ENCODE measurements around the gene RFX3.

Gene RFX3

DNA sequence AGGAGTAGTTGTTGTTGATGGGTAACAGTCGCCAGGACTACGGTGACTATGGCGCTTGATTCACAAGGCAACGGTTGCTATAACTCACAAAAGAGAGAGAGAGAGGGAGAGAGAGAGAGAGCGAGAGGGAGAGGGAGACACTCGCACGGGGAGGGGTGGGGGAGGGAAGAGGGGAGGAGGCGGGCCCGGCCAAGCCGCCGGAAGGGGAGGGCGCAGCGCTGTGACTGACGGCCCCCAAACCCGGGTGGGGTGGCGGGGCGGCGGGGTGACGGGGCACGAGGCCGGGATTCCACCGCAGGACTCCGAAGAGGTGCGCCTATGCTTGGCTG, at the start of gene RFX3:
RFX3 (minus strand) TSS at position 166 of the 329 bp plus-strand sequence. CDS start 130,413 bp downstream, outside the sequence.
- DNase-seq: peak; percentile 84 to 92 (median 86)

DNA sequence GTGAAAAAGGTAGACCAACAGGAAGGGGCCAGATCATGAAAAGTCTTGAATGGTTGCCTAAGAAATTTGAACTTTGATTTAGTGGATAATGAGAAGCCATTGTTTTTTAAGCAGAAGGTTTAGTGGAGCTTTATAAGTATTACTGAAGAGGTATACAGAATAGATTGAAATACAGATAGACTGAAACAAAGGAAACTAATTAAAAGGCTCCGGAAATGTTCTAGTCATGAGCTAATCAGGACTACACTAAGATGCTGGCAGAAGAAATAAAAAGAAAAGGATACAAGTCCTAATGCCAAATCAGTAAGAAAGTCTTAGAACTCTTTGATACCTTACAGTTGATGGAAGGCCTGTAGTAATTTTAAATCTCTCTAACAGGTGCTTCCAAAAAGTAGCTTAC, 45.7 kb upstream of the RFX3 start:
- no peak for DNase-seq

DNA sequence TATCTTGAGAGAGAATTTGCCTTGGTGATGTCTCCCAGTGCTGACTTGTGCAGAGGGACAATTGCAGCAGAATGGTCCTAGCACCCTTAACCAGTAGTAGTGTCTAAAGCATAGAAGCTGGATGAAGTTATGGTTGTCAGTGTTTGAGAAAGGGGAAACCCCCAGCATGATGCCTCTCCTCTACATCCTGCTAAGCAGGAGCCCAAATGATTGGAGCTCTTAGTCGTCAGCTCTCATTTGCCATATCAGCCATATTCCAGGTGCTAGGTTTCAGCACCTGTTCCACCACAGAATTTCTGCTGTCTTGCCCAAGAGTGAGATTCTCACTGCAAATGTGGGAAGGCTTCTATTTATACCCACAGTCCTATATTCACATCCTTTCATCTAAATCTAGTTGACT, 43.7 kb upstream of the RFX3 start:
- DNase-seq: no peak

GRCh38 chr9:3567988-3568387, 42.2 kb upstream of the RFX3 start:
- DNase-seq: no peak

DNA sequence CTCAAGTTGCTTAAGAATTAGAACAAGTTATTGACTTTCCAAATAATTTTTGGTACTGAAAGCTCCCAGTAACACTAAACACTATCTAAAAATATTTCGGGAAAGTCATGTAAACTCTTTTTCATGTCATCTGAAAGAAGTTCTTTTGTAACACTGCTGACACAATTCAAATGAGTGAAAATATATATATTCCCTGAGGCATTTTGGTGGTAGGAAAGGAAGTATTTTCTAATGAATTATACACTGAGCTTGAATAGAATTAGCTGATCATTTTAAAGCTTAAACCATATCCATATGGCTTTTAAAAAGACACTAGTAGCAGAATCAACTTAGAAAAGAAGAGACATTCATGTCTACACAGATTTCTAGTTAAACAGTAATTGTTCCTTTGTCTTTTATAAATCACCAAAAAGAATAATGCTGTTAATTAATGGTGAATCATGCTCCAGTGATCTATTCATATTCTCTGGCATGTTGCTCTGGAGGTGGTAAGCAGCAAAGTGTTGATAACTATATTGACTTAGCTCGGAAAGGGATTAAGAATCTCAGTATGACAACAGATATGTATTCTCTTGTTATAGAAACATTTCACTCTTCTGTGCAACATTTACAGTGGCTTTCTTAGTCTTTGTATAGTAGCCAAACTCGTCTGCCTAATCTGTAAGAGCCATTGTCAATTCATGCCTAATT, 27.4 kb upstream of the RFX3 start:
- no peak for DNase-seq

DNA sequence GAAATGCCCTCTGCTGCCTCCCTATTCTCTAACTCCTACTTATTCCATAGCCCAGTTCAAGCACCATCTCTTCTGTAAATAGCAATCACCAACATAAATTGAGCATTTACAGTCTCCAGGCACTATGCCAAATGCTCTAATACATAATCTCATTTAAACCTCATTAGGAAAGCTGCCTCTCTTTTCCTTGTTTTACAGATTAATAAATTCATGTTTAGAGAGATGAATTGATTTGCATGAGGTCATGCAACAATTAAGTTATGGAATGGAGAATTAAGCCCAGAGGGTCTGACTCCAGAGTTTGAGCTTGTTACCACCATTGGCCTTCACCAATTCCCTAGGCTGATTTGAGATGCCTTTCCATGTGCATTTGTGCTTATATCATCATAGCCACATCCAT, 23.4 kb upstream of the RFX3 start:
- DNase-seq: no peak

DNA sequence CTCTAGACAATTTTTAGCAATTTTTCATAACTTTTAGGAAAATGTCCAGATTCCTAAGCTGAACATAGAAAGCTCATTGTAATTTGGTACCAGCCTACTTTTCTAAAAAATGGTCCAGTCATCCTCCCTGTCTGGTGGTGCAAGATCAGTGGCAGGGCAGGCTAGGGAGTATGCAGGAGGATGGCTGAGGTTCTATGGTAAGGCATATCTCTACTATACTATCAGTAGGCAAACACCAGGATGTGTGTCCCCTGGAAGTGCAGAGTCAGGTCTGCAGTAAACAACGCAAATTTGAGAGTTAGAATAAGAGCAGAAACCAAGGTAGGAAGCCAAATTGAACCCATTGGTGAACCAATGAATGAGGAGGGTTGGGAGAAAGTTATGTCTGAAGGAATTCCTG, 22.8 kb upstream of the RFX3 start:
- DNase-seq: no peak

DNA sequence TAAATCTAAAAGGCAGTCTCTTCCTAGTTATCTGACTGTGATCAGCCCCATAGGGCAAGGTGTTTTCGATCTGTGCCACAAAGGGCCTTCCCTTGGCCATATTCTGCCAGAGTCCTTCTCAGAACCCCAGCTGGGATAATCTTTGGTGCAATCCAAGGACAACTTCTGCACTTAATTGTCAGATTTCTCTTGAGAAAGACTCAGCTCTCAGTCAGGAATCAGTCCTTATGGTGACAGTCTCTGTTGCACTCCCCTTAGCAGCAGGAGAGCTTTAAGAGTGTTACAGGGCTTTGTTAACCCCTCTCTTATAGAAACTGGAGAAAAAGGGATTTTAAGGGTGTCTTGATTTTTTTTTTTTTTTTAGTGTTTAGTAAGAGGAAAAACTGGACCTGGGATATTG, 15.4 kb upstream of the RFX3 start:
- DNase-seq: no peak

GRCh38 chr9:3534614-3535404, 9.0 kb upstream of the RFX3 start:
- no peak for DNase-seq

GRCh38 chr9:3532158-3532557, 6.4 kb upstream of the RFX3 start:
- DNase-seq: no peak

GRCh38 chr9:3528451-3528850, 2.6 kb upstream of the RFX3 start:
- peak in 1 of 4 experiments; percentile 5 for DNase-seq

DNA sequence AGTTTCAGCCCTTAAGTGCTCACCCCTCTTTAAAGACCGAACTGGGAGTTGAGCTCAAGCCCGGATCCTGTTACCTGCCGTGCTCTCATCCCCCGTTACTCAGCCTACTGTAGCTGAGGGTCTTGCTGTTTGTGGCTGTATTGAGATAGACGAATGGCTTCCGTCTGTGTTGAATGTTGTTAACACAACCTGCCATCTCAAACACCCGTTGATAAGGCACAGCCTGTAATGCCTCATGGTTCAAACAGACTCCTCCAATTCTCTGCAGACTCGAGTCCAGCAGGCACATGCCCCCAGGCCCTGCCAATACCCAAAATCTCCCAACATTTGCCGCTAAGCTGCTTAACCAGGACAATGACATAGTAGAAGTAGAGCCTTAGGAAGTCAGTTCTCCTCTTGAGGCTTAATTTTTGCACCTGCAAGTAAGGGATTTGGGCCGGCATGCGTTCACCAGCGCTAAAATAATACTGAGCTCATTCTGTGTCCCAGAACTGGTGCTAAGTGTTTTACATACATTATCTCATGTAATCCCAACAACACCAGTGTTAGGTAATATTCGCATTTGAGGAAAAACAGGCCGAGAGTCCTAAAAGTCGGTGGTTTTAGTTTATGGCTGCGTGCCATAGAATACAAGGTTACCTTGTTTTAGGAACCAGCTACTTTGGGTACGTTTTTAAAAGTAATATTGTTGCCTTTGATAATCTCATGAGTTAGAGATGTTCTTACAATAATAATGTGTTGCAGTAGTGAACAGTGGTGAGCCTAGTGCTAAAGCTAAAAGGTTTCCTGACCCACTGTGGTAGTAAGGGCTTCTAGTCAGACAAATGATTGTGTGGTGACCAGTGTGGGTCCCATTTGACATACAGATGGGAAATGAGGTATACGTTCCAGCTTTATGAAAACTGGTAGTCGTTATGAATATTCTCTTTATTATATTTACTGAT, 1.5 kb upstream of the RFX3 start:
- DNase-seq: no peak

- peak; percentile 75 to 91 (median 87) for DNase-seq
Observed at GRCh38 chr9:3526165-3526996, 580 bp upstream of the RFX3 start.

DNA sequence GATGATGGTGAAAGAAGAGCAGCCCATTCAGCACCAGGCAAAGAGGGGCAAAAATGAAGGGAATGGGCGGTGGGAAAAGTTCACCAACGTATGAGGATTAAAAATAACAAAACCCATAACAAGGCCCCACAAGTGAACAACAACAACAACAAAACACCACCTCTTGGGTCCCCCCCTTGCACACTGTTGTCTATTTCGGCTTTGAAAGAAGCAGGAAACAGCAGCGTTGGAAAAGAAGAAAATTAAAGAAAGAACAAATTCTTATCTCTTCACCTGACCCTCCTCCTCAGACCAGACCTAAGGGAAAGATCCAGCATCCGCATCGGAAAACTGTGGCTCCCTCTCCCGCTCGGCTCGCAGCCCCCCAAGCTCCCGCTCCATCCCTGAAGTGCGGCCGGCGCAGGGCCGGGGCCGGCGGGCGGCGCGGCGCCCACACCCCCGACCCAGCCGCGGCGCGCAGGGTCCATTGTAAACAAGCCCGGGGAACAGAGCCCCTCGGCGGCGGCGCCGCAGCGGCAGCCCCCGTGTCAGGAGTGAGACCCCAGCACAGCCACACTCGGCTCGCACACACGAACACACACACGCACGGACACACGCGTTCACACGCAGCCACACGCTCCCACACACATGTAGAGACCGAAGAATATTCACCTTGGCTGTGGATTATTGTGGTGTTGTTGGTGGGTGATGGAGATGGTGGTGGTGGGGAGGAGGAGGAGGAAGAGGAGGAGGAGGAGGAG, 535 bp downstream of the RFX3 start:
- peak in 1 of 4 experiments; percentile 40 for DNase-seq

- no peak for DNase-seq
Observed at GRCh38 chr9:3521966-3522365, 3.8 kb downstream of the RFX3 start.

GRCh38 chr9:3520564-3520963, 5.2 kb downstream of the RFX3 start:
- no peak for DNase-seq

- no peak for DNase-seq
Observed at GRCh38 chr9:3517377-3518048, 8.3 kb downstream of the RFX3 start.

- DNase-seq: no peak
Observed at GRCh38 chr9:3516667-3517330, 9.0 kb downstream of the RFX3 start.

GRCh38 chr9:3515405-3515804, 10.4 kb downstream of the RFX3 start:
- no peak for DNase-seq

GRCh38 chr9:3514786-3515185, 11.0 kb downstream of the RFX3 start:
- no peak for DNase-seq

Data from activated naive CD4-positive, alpha-beta T cell (primary cell).